Uterus (tissue), 2 donors: Measurements from ENCODE around the gene KCNIP3.

Experiments used
- POLR2A ChIP-seq, 2 donors: fragments of 450-650 bp; IDR thresholded peaks; one replicate each; pipeline ENCODE4 v1.6.1; 2016; ENCODE audit warnings: antibody characterized with exemption in 2 of 2, mild to moderate bottlenecking in 1 of 2, moderate library complexity in 1 of 2
- TF ChIP-seq, protein P1 (sequence below), 4 experiments: fragments of 200-600 bp in 2 of 4; fragments of 450-650 bp in 2 of 4; sonication (generic) in 2 of 4; IDR thresholded peaks; one replicate each; pipeline ENCODE4 v1.5.1; 2016 to 2019; ENCODE audit warnings: antibody characterized with exemption in 4 of 4, mild to moderate bottlenecking in 2 of 4, moderate library complexity in 1 of 4

DNA sequence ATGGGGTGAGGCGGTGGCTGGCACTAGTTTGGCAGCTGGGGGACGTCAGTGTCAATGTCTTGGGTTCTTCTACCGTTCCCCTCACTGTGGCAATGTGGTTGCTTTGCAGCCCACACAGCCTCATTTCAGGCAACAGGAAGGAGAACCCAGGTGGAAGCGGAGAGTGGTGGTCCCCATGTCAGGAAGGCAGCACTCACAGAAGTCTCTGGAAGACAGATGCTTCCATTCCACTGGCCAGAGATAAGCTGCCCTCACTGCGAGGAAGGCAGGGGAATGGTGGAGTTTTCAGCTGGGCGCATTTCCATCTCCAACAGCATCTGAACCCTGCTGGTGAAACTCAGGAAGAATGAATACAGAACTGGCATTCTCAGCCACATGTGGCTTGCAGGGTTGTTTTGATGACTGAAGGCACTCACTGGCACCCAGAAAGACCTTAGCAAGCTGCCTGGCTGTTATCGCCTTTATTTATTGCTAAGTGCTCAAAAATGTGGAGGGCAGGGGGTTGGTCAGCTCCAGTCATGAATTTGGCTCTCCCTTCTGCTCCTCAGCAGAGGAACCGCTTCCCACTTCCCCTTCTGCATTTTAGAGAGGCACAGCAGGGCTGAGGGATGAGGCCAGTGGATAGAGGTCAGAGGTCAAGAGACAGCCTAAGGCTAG is 19.4 kb downstream of the KCNIP3 start:
- TF ChIP-seq, protein P1, sequence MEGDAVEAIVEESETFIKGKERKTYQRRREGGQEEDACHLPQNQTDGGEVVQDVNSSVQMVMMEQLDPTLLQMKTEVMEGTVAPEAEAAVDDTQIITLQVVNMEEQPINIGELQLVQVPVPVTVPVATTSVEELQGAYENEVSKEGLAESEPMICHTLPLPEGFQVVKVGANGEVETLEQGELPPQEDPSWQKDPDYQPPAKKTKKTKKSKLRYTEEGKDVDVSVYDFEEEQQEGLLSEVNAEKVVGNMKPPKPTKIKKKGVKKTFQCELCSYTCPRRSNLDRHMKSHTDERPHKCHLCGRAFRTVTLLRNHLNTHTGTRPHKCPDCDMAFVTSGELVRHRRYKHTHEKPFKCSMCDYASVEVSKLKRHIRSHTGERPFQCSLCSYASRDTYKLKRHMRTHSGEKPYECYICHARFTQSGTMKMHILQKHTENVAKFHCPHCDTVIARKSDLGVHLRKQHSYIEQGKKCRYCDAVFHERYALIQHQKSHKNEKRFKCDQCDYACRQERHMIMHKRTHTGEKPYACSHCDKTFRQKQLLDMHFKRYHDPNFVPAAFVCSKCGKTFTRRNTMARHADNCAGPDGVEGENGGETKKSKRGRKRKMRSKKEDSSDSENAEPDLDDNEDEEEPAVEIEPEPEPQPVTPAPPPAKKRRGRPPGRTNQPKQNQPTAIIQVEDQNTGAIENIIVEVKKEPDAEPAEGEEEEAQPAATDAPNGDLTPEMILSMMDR (IDR thresholded peaks at IDR 0.05) = no peak
- no peak for TF ChIP-seq POLR2A (IDR thresholded peaks at IDR 0.05)
